ENCODE results near the gene RFPL1. TPM values are rescaled to one million over a fixed set of nuclear protein-coding genes. Genes with fewer than 3 reads are reported as not detected.
A peak's percentile ranks its signal among the peaks of the same experiment; 100 is the strongest.
"Not testable (repeated sequence)": the region's sequence is repeated elsewhere in the genome, so short reads cannot be mapped to it uniquely, and the experiment has no call there.

Gene RFPL1
- 0.81 TPM for polyA plus RNA-seq (ENCODE audit: insufficient read length)
- long read RNA-seq, donor 1, partial matches to known transcripts: 0 of 1 reads
- long read RNA-seq, donor 1, other reads (novel, unspliced or antisense): 0 of 1 reads
- long read RNA-seq, donor 2: 0 reads
- long read RNA-seq, donor 3: 0 reads
- long read RNA-seq, donor 4: 0 reads
- long read RNA-seq, donor 5: 0 reads
- long read RNA-seq, donor 6: 0 reads
- long read RNA-seq, donor 7: 0 reads
- long read RNA-seq, donor 8: 0 reads

- not testable (repeated sequence) for DNase-seq
These were observed at the start of gene RFPL1 for GRCh38 chr22:29438283-29438682. Gene RFPL1 (plus strand): TSS chr22:29438583.

GRCh38 chr22:29388759-29389090 lies 49.7 kb upstream of the RFPL1 start:
- no peak for DNase-seq

DNA sequence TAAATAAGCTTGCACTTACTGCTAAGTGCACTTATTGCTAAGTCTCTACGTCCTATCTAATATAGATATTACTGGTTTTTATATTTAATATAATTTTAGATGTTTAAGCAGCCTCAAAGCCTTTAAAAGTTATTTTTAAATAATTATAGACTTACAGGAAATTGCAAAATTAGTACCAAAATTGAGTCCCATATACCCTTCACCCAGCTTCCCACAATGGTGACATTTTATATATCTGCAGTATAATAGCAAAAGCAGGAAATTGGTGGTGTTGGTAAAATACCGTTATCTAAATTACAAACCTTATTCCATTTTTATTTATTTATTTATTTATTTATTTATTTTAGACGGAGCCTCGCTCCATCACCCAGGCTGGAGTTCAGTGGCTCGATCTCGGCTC lies 48.1 kb upstream of the RFPL1 start:
- no peak for DNase-seq

DNA sequence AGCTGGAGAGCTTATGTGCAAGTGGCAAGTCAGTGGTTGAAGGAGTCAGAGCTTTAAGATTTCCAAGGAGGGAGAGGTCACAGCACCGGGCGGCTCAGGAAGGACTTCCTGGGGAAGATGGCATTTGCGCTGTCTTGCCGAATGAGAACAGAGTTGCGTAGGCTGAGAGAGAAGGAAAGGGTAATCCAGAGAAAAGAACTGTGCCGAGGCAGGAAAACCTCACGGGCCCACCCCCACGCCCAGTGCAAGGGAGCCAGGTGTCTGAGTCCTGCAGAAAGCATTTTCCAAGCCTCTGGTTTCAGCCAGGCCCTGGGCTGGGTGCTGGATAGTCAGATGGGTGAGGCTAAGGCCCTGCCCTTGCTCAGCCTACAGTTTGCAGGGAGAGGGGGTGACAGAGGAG lies 46.8 kb upstream of the RFPL1 start:
- no peak for DNase-seq

DNA sequence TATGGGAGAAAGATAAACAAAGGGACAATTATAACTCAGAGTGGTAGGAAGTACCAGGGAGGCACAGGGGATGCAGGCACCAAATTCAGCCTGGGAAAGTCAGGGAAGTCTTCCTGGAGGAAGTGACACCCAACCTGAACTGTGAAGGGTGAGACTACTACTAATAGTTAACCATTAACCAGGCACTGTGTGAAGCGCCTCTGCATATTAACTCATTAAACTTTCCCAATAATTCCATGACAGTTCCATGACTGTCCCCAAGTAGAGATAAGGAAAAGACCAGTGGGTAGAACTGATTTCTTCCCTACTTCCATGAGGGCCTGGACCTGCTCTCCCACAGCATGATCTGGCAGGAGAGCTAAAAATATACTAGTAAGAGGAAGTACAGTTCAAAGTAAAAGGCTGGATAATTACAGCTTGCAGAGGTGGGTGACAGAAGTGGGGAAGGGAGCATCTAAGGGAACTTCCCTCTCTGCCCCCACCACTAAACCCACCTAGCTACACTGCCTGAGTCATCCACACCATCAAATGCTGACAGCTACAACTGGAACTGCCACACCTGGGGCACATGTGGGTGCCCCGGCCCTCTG lies 45.3 kb upstream of the RFPL1 start:
- DNase-seq: no peak

DNA sequence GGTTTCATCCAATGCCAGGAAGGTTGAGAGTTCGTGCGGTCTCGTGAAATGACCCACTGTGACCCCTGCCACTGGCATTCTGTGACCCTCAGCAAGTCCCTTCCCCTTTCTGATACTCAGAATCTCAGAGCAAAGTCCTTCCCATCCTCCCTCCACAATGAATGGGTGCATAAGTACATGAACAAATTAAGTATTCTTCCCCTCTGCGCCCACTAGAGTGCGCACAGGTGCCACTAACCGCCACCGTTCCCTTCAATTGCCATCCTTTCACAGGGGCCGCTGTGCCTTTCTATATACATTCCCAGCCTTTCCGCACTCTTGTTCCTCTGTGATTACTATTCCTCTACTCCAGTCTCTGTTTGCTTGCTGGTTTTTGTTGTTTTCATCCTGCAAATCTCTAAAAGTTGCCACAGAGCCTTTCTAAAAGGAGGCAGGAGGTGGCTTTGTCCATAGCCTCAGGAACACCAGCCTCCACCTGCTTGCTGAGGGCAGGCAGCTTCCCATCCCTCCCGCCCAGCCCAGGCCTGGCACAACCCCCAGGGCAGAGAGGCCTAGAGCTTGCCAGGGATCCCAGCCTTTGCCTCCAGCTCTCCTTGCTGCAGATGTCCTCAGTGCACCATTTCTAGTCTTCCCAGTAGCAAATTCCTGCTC lies 43.3 kb upstream of the RFPL1 start:
- DNase-seq: peak; percentile 75

DNA sequence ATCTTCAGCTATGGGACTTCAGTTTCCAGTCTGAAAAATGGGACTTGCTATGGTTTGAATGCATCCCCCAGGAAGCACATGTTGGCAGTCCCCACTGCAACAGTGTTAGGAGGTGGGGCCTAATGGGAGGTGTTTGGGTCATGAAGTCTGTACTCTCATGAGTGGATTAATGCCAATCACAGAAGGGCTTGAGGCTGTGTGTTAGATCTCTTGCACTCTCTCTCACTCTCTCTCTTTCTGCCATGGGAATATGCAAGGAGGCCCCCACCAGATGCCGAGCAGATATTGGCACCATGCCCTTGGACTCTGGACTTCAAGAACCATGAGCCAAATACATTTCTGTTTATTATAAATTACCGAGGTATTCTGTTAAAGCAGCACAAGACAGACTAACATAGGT lies 42.3 kb upstream of the RFPL1 start:
- no peak for DNase-seq

GRCh38 chr22:29397791-29398190 lies 40.6 kb upstream of the RFPL1 start:
- DNase-seq: no peak

DNA sequence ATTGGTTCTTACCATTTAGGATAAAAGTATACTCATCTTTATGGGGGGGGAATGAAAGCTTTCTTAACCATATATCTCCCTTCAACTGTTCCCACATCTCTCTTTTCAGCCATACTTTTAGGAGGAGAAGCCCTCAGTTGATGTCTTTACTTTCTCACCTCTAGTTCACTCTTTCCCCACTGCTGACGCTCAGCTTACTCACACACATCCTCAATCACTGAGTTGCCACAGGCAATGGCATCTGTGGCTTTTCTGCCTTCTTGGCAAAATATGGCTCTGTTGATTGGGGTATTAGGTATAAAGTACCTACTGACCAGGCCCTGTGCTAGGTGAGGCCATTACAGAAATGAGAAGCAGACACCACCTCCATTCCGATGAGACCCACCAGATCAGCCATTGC lies 37.8 kb upstream of the RFPL1 start:
- no peak for DNase-seq

DNA sequence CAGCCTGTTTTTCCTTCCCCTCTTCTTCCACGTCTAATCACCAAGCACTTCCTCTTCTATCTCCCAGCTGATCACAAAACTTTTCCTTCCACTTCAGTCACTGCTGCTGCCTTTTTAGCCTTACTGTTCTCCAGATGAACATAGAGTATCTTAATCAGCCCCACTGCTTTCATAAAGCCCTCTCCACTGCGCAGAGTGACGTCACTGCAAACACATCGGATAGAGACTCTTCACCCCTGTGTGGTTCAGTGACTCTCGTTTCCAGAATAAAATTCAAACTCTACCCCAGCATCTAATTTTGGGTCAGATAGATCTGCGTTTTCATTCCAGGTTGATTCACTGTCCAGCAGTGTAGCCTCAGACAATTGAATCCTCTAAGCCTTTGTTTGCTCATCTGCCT lies 36.8 kb upstream of the RFPL1 start:
- DNase-seq: not testable (repeated sequence)

- DNase-seq: no peak
These were observed 29.4 kb upstream of the RFPL1 start for GRCh38 chr22:29408940-29409339.

DNA sequence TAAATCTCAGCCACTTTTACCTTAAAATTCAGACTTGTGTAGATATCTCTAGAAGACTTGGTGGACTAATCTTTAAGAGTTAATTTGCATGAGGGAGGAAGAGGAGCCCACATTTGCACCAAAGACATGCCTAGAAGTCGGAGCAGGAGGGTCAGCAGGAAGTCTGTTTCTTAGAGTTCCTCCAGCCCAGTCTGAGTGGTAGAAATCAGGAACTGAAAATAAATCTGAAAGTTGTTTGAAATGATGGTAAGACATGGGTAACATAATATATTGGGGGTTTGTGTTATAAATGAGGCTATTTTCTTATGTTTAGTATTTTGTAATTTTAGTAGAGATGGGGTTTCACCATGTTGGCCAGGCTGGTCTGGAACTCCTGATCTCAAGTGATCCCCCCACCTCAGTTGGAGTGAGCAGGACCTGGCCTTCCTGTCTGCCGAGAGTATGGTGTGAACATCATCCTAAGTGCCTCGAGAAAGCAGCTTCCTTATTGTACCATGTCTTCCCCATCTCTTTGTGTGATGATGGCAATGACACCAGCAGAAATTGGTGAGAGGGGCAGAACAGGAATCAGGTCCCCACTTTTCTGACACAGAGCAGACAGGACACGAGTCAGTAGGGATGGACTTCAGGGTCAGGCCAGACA lies 26.7 kb upstream of the RFPL1 start:
- not testable (repeated sequence) for DNase-seq

GRCh38 chr22:29412772-29413171 lies 25.6 kb upstream of the RFPL1 start:
- DNase-seq: not testable (repeated sequence)

DNA sequence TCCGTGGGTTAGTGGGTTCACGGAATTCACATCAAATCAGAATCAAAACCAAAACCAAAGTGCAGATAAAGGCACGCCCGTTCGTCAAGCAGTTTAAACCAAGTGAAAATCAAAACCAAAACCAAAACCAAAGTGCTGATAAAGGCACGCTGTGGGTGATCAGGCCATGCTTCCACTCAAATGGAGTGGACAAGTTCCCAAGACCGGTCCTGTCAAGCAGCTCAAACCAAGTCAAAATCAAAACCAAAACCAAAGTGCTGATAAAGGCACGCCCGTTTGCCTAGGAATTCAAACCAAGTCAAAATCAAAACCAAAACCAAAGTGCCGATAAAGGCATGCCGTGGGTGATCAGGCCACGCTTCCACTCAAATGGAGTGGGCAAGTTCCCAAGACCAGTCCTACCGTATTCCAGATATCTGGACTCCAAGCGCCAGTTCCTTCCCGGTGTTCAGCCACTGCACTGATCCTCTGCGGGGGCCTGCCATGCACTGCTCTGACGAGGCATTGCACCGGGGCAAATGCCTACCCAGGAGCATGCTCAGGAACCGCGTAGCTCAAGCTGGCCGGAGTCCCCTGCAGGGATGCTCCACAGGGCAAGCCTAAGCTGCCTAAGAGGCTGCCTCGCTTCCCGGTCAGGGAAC lies 23.3 kb upstream of the RFPL1 start:
- not testable (repeated sequence) for DNase-seq

- DNase-seq: not testable (repeated sequence)
These were observed 19.7 kb upstream of the RFPL1 start for GRCh38 chr22:29418704-29419103.

- DNase-seq: no peak
These were observed 11.9 kb upstream of the RFPL1 start for GRCh38 chr22:29426476-29426875.

GRCh38 chr22:29427176-29427760 lies 11.1 kb upstream of the RFPL1 start:
- no peak for DNase-seq

DNA sequence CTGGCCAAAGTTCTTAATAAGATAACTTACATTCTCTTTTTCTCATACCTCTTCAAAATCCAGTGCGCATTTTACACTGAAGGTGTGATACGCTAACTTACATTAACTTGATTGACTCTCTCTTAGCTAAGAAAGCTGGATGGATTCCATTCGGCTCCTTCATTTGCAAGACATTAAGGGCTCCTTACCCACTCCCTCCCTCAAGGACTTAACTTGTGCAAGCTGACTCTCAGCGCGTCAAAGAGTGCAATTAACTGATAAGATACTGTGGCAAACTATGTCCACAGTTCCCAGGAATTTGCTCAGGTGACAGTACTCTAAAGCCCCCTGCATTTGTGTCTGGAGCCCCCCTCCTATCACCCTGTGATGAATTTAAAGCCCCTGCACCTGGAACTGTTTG lies 6.4 kb upstream of the RFPL1 start:
- DNase-seq: no peak

DNA sequence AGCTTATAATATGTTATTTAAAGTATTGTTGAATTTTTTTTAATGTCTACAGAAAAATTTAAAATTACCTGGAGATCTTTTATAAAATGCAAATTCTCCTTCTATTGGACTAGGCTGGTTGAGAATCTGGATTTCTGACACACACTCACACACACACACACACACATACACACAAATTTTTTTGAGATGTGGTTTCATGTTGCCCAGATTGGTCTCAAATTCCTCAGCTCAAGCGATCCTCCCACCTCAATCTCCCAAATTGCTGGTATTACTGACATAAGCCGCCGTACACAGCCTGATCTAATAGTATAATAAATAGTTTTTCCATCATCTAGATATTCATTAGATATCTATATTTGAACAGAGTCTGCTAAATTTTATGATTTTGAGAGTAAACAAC lies 4.5 kb upstream of the RFPL1 start:
- no peak for DNase-seq

- DNase-seq: no peak
These were observed 4.1 kb upstream of the RFPL1 start for GRCh38 chr22:29434288-29434687.

DNA sequence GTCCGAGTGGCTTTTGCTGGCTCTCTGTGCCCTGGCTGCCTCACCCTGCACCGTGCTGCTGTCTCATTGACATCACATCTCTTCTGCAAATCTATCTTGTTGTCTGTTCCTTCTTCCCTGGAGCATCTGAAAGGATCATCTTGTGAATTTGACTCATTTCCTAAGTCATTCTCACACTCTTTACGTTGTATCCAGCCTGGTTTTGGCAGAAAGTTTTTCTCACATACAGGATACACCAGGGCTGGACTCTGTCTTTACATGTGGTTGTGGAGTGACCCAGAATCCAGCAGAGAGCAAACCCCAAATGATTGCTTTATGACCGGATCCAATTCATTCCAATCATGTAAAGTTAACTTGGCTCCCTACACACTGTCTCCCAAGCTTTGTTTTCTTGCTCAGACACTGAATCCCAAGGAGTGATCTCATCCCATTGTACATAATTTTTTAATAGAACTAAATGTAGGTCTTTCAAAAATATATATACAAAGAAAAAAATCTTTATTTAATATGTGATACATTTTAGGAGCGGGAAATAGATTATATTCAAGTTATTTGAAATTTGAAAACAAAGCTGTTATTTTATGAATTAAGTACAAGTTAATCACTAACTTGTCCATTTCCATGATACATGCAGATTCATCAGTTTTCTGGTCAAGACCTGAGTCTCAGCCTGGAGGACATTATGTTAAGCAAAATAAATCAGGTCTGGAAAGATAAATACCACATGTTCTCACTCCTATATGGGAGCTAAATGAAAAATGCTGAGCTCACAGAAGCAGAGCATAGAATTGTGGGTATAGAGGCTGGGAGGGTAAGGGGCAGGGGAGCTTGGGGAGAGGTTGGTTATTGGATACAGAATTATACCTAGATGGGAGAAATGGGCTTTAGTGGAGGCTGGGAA lies 2.9 kb upstream of the RFPL1 start:
- DNase-seq: no peak

Data from left kidney (tissue), 8 donors.